Breast epithelium (tissue), 4 donors: ENCODE results near the gene GUCA1A. TPM values are rescaled to one million over a fixed set of nuclear protein-coding genes. Genes with fewer than 3 reads are reported as not detected.
"Not testable (repeated sequence)": the region's sequence is repeated elsewhere in the genome, so short reads cannot be mapped to it uniquely, and the experiment has no call there.

Experiments used
- DNase-seq, 2 donors: peaks; one replicate each; pipeline ENCODE4 v3.0.0-alpha.2; 2019; ENCODE audit warnings: low spot score in 2 of 2
- H3K27ac ChIP-seq, 2 donors: fragments of 200-600 bp; sonication (generic) in 1 of 2; one replicate each; pipeline ENCODE4 v1.5.1; 2016 to 2019; ENCODE audit warnings: mild to moderate bottlenecking in 1 of 2
- H3K27me3 ChIP-seq, 2 donors: fragments of 200-600 bp; sonication (generic) in 1 of 2; one replicate each; pipeline versions ENCODE4 v1.5.1 to v1.6.0; 2017 to 2019; ENCODE audit warnings: control low read depth in 1 of 2, mild to moderate bottlenecking in 1 of 2
- H3K36me3 ChIP-seq: fragments of 200-600 bp; one replicate; pipeline ENCODE4 v1.5.1; 2019
- H3K4me1 ChIP-seq, 2 donors: fragments of 200-600 bp; sonication (generic); one replicate each; pipeline ENCODE4 v1.5.1; 2016 to 2019; ENCODE audit warnings: control low read depth in 1 of 2
- H3K4me3 ChIP-seq, 3 donors: fragments of 200-600 bp; sonication (generic); 1 replicate in 2 of 3; 2 replicates in 1 of 3; pipeline ENCODE4 v1.5.1; 2016 to 2019; ENCODE audit warnings: mild to moderate bottlenecking in 3 of 3, moderate library complexity in 2 of 3
- H3K9me3 ChIP-seq, 2 donors: fragments of 200-600 bp; sonication (generic) in 1 of 2; one replicate each; pipeline ENCODE4 v1.5.1; 2016 to 2019; ENCODE audit warnings: control low read depth in 1 of 2
- POLR2A ChIP-seq: fragments of 450-650 bp; IDR thresholded peaks from one replicate; pipeline ENCODE4 v1.6.1; 2016; ENCODE audit warnings: antibody characterized with exemption, mild to moderate bottlenecking, moderate library complexity
- POLR2AphosphoS5 ChIP-seq, 3 donors: sonication (generic); formaldehyde crosslinking; IDR thresholded peaks; one replicate each; pipeline ENCODE4 v1.6.1; 2017; ENCODE audit warnings: antibody characterized with exemption in 3 of 3
- intact Hi-C: fragments of 100-400 bp; cut with DNase I; formaldehyde crosslinking; loops from one replicate; pipeline ENCODE4 v1.15.1; 2023; ENCODE audit warnings: low total_unique reads
- total RNA-seq, 3 donors: library from RNA; depleted of rRNA; stranded (reverse); fragments of >200 nt; gene quantifications; one replicate each; pipeline ENCODE4 v1.1.0, GENCODE V29; 2016
- TF ChIP-seq, protein P1 (sequence below), 3 donors: fragments of 450-650 bp; IDR thresholded peaks; one replicate each; pipeline ENCODE4 v1.5.1; 2016 to 2017; ENCODE audit warnings: antibody characterized with exemption in 3 of 3, mild to moderate bottlenecking in 3 of 3, moderate library complexity in 3 of 3

Gene GUCA1A
- total RNA-seq, 3 donors from 2014 or later: not detected

DNA sequence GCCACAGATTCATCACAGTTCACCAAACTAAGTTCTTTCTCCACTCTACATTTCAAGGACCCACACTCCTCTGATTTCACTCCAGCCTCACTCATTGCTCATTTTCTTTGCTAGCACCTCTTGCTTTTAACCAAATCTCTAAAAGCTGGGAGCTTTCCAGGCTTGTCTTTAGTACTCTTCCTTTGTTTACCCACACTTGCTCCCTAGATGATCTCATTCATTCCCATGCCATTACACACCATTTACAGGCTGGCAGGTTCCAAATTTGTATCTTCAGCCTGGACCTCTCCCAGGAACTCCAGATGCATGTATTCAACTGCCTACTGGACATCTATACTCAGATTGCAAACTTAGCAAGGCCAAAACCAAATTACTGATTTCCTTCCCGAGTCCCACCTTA is 26.9 kb downstream of the GUCA1A start:
- DNase-seq: no peak
- Histone ChIP-seq H3K27ac (no peak overlapping the region), H3K9me3 (no peaks in the 10 kb centered on the region), H3K4me3 (no peak overlapping the region), H3K4me1 (no peaks in the 10 kb centered on the region), H3K36me3 (no peaks in the 10 kb centered on the region), H3K27me3 (no peaks in the 10 kb centered on the region)
- TF ChIP-seq, protein P1, sequence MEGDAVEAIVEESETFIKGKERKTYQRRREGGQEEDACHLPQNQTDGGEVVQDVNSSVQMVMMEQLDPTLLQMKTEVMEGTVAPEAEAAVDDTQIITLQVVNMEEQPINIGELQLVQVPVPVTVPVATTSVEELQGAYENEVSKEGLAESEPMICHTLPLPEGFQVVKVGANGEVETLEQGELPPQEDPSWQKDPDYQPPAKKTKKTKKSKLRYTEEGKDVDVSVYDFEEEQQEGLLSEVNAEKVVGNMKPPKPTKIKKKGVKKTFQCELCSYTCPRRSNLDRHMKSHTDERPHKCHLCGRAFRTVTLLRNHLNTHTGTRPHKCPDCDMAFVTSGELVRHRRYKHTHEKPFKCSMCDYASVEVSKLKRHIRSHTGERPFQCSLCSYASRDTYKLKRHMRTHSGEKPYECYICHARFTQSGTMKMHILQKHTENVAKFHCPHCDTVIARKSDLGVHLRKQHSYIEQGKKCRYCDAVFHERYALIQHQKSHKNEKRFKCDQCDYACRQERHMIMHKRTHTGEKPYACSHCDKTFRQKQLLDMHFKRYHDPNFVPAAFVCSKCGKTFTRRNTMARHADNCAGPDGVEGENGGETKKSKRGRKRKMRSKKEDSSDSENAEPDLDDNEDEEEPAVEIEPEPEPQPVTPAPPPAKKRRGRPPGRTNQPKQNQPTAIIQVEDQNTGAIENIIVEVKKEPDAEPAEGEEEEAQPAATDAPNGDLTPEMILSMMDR (IDR thresholded peaks at IDR 0.05): no peak
- TF ChIP-seq POLR2AphosphoS5 (IDR thresholded peaks at IDR 0.05) (no peak), POLR2A (no peak)
- intact Hi-C loops: no loop called here

DNA sequence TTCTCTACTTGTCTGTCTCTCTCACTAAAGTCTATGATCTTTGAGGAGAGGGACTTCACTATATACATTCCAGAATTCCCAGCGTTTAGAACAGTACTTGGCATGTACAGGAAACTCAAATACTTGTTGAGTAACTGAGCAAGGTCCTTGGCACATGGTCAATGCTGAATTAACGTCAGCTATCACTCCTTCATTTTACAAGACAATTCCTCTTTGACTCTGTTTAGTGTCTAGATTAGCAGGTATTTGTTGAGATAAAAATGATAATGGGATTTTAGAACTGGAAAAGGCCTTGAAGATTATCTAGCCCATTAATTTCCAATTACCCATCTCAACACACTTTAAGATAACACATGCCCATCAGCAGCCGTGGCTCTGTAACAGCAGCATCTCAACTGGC is 28.2 kb downstream of the GUCA1A start:
- no peak overlapping the region for H3K27ac ChIP-seq
- no peaks in the 10 kb centered on the region for H3K36me3 ChIP-seq
- no peak overlapping the region for H3K4me3 ChIP-seq
- no peaks in the 10 kb centered on the region for H3K27me3 ChIP-seq
- intact Hi-C loops: no loop called here
- DNase-seq: no peak
- no peaks in the 10 kb centered on the region for H3K4me1 ChIP-seq
- no peak for TF ChIP-seq POLR2A
- TF ChIP-seq POLR2AphosphoS5 (IDR thresholded peaks at IDR 0.05): no peak
- TF ChIP-seq, protein P1 (IDR thresholded peaks at IDR 0.05): no peak
- no peaks in the 10 kb centered on the region for H3K9me3 ChIP-seq

DNA sequence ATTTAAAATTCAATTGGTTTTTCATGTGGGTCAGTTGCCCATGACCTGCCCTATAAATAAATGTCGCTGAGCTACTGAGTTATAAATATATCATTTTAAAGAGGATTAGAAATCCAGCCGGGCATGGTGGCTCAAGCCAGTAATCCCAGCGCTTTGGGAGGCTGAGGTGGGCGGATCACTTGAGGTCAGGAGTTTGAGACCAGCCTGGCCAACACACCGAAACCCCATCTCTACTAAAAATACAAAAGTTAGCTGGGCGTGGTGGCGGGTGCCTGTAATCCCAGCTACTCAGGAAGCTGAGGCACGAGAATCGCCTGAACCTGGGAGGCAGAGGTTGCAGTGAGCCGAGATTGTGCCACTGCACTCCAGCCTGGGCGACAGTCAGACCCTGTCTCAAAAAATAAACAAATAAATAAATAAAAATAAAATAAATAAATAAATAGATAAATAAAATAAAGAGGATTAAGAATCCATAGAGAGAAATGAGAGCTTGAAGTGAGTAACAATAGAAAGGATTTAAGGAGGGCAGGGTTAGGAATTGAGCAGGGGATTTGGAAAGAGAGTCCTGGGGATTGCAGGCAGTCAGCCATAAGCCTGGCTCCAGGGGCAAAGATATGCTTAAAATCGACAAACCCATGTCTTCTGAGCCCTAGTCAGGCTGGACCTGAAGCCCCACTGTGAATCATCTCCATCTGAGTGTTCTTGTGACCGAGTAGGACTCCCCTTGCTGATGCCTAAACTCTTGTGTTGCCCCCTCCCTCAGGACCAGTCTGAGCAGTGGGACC is 29.2 kb downstream of the GUCA1A start:
- H3K36me3 ChIP-seq, intact Hi-C loops: not testable (repeated sequence)

DNA sequence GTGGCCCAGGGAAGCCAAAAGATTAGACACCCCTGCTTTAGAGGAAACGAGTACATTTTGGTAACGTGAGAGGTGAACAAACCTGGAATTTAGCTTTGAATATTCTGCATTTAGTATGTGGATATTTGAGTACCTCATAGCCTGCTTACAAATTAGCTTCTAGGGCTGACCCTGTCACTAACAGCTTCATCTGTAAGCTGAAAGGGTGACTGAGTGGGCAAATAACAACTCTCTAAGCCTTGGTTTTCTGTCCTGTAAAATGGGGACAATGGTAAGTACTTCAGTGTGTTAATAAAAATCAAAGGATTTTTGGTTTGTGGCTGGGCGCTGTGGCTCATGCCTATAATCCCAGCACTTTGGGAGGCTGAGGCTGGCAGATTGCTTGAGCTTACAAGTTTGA is 30.0 kb downstream of the GUCA1A start:
- Histone ChIP-seq H3K27ac (no peak overlapping the region), H3K4me1 (no peaks in the 10 kb centered on the region), H3K9me3 (no peaks in the 10 kb centered on the region), H3K36me3 (no peaks in the 10 kb centered on the region), H3K27me3 (no peaks in the 10 kb centered on the region), H3K4me3 (no peak overlapping the region)
- intact Hi-C loops: no loop called here
- DNase-seq: no peak
- TF ChIP-seq POLR2AphosphoS5 (IDR thresholded peaks at IDR 0.05) (no peak), POLR2A (no peak)
- TF ChIP-seq, protein P1 (IDR thresholded peaks at IDR 0.05): no peak

More for the DNA sequence above, 29.2 kb downstream of the GUCA1A start:
- not testable (repeated sequence) for H3K9me3 ChIP-seq, H3K4me3 ChIP-seq, H3K27ac ChIP-seq, H3K4me1 ChIP-seq, H3K27me3 ChIP-seq, DNase-seq

DNA sequence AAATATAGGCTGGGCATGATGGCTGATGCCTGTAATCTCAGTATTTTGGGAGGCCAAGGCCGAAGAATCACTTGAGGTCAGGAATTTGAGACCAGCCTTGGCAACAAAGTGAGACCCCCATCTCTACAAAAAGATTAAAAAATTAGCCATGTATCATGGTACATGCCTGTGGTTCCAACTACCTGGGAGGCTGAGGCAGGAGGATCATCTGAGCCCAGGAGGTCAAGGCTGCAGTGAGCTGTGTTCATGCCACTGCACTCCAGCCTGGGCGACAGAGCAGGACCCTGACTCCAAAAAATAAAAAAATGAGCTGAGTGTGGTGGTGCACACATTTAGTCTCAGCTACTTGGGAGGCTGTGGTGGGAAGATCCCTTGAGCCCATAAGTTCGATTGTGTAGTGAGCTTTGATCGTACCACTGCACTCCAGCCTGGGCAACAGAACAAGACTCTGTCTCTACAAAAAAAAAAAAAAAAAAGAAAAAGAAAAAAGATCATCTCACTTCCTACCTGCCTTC is 31.7 kb downstream of the GUCA1A start:
- intact Hi-C loops: no loop called here
- Histone ChIP-seq H3K4me3 (no peak overlapping the region), H3K9me3 (no peaks in the 10 kb centered on the region), H3K36me3 (no peaks in the 10 kb centered on the region), H3K4me1 (no peaks in the 10 kb centered on the region), H3K27me3 (no peaks in the 10 kb centered on the region), H3K27ac (no peak overlapping the region)
- DNase-seq: no peak
- TF ChIP-seq POLR2A (no peak), POLR2AphosphoS5 (IDR thresholded peaks at IDR 0.05) (no peak)
- TF ChIP-seq, protein P1 (IDR thresholded peaks at IDR 0.05): no peak

DNA sequence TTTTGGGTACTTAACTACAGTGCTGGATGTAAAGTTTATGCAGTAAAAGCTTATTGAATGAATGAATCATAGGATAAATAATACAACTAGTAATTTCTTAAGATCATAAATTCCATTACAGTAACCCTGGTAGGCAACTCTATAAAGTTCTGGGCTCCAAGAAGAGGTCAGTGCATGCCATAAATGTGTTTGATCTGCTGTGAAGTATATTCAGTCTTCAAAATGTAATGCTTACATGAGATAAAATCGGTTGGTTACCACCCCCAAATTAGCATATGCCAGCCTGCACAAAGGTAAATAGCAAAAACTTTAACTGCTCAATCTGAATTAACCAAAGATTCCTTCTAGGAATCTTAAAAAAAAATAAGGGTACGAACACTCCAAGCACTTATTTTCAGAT is 34.4 kb downstream of the GUCA1A start:
- H3K27ac ChIP-seq, H3K4me1 ChIP-seq, H3K36me3 ChIP-seq, intact Hi-C loops, H3K27me3 ChIP-seq, H3K4me3 ChIP-seq, DNase-seq, H3K9me3 ChIP-seq: not testable (repeated sequence)
